IMR-90 (cell line): ENCODE data around the gene SPATA31C1. TPM values are rescaled to one million over a fixed set of nuclear protein-coding genes. Genes with fewer than 3 reads are reported as not detected.

Experiments
- ATAC-seq: fragments of 200-7000 bp; cut with Tn5 transposase; 2 replicates; pipeline ENCODE4 v1.9.1; 2020; ENCODE audit warnings: low read depth, mild to moderate bottlenecking, moderate library complexity
- BruUV-seq: library from RNA; stranded (reverse); fragments of 400-500 nt; replicated peaks from 2 replicates; lab custom pipeline; 2021; lab: Mats Ljungman, UMichigan
- CTCF ChIA-PET: fragments of 300-600 bp; formaldehyde crosslinking; extraction: SDS; loops from one replicate; lab custom pipeline; 2021; ENCODE audit warnings: antibody characterized with exemption; lab: Yijun Ruan, JAX
- POLR2A ChIA-PET: fragments of 300-600 bp; sonication (Branson Sonifier 250); formaldehyde crosslinking; loops from one replicate; lab custom pipeline; 2022; ENCODE audit warnings: antibody characterized with exemption; ENCODE audit not compliant: unreplicated experiment; lab: Charles Lee
- DNase-seq: peaks from one replicate; pipeline ENCODE4 v3.0.0; 2013
- H2AFZ ChIP-seq: replicated peaks from 2 replicates; pipeline ENCODE3; 2013; ENCODE audit warnings: low read length, mild to moderate bottlenecking; ENCODE audit not compliant: poor library complexity
- H2AK5ac ChIP-seq: 2 replicates; pipeline ENCODE4 v1.6.1; 2013; ENCODE audit warnings: low read depth, low read length, inconsistent platforms
- H2AK9ac ChIP-seq: replicated peaks from 2 replicates; pipeline ENCODE3; 2013; ENCODE audit warnings: mild to moderate bottlenecking, low read depth, low read length, moderate library complexity; ENCODE audit not compliant: poor library complexity
- H2BK120ac ChIP-seq: 2 replicates; pipeline ENCODE4 v1.6.1; 2013; ENCODE audit warnings: low read depth, low read length, inconsistent platforms
- H2BK15ac ChIP-seq: 3 replicates; pipeline ENCODE4 v1.6.1; 2013; ENCODE audit warnings: low read depth, low read length, inconsistent platforms
- H2BK20ac ChIP-seq: 2 replicates; pipeline ENCODE4 v1.6.1; 2013; ENCODE audit warnings: low read depth, mild to moderate bottlenecking, inconsistent platforms, low read length, moderate library complexity
- H2BK5ac ChIP-seq: 2 replicates; pipeline ENCODE4 v1.6.1; 2013; ENCODE audit warnings: mild to moderate bottlenecking, low read depth, low read length, inconsistent platforms; ENCODE audit not compliant: poor library complexity, severe bottlenecking
- H3K14ac ChIP-seq: replicated peaks from 2 replicates; pipeline ENCODE4 v1.6.1; 2013; ENCODE audit warnings: low read depth, low read length, inconsistent platforms
- H3K18ac ChIP-seq: 2 replicates; pipeline ENCODE4 v1.6.1; 2013; ENCODE audit warnings: low read depth, low read length, control low read depth
- H3K23ac ChIP-seq: 2 replicates; pipeline ENCODE4 v1.6.1; 2013; ENCODE audit warnings: low read depth, low read length, inconsistent platforms
- H3K27ac ChIP-seq: 2 replicates; pipeline ENCODE4 v1.5.1; 2013; ENCODE audit warnings: mild to moderate bottlenecking, control low read depth, low read length; ENCODE audit not compliant: insufficient read depth
- H3K27me3 ChIP-seq: 2 replicates; pipeline ENCODE4 v1.6.1; 2013; ENCODE audit warnings: low read length; ENCODE audit not compliant: control insufficient read depth, insufficient read depth
- H3K36me3 ChIP-seq: 2 replicates; pipeline ENCODE4 v1.6.1; 2013; ENCODE audit warnings: low read length, mixed read lengths; ENCODE audit not compliant: control insufficient read depth, insufficient read depth
- H3K4ac ChIP-seq: 2 replicates; pipeline ENCODE4 v1.6.1; 2013; ENCODE audit warnings: low read depth, low read length, inconsistent platforms
- H3K4me1 ChIP-seq: 2 replicates; pipeline ENCODE4 v1.6.1; 2013; ENCODE audit warnings: low read length, mixed read lengths; ENCODE audit not compliant: control insufficient read depth, insufficient read depth
- H3K4me2 ChIP-seq: 2 replicates; pipeline ENCODE4 v1.6.1; 2013; ENCODE audit warnings: low read depth, mild to moderate bottlenecking, control low read depth, low read length, moderate library complexity
- H3K4me3 ChIP-seq: 2 replicates; pipeline ENCODE4 v1.5.1; 2013; ENCODE audit warnings: low read depth, mild to moderate bottlenecking, control low read depth, low read length, moderate library complexity; ENCODE audit not compliant: insufficient read depth
- H3K56ac ChIP-seq: 2 replicates; pipeline ENCODE4 v1.6.1; 2013; ENCODE audit warnings: low read length, inconsistent platforms; ENCODE audit not compliant: insufficient read depth; ENCODE audit errors: extremely low read depth
- H3K79me1 ChIP-seq, 2 experiments: 2 replicates each; pipeline ENCODE4 v1.6.1; 2013; ENCODE audit warnings: low read length in 2 of 2, inconsistent platforms in 1 of 2, low read depth in 1 of 2
- H3K9ac ChIP-seq: 2 replicates; pipeline ENCODE4 v1.6.1; 2013; ENCODE audit warnings: low read depth, low read length, control low read depth
- H3K9me1 ChIP-seq: 2 replicates; pipeline ENCODE4 v1.6.1; 2013; ENCODE audit warnings: low read length, inconsistent platforms; ENCODE audit not compliant: insufficient read depth
- H3K9me3 ChIP-seq: 2 replicates; pipeline ENCODE4 v1.6.1; 2013; ENCODE audit warnings: low read length; ENCODE audit not compliant: control insufficient read depth, insufficient read depth
- H4K20me1 ChIP-seq: 2 replicates; pipeline ENCODE4 v1.6.1; 2013; ENCODE audit warnings: low read length, inconsistent platforms; ENCODE audit not compliant: insufficient read depth
- H4K5ac ChIP-seq: 2 replicates; pipeline ENCODE4 v1.6.1; 2013; ENCODE audit warnings: mild to moderate bottlenecking, low read depth, low read length, control low read depth
- H4K8ac ChIP-seq, 2 experiments: 2 replicates each; pipeline ENCODE4 v1.6.1; 2013; ENCODE audit warnings: low read depth in 2 of 2, low read length in 2 of 2, control low read depth in 1 of 2, inconsistent platforms in 1 of 2
- H4K91ac ChIP-seq: 2 replicates; pipeline ENCODE4 v1.6.1; 2013; ENCODE audit warnings: low read depth, low read length, inconsistent platforms; ENCODE audit not compliant: insufficient read depth
- CHD1 ChIP-seq: IDR thresholded peaks from 2 replicates; pipeline ENCODE4 v1.6.1; 2012; ENCODE audit warnings: low read depth, low read length, improper control_type of control experiment
- FOS ChIP-seq: fragments of 150-350 bp; IDR thresholded peaks from 2 replicates; pipeline ENCODE4 v1.6.1; 2016; ENCODE audit warnings: low read depth, low read length
- NFE2L2 ChIP-seq: fragments of 150-350 bp; IDR thresholded peaks from 2 replicates; pipeline ENCODE4 v1.6.1; 2016; ENCODE audit warnings: low read depth, mild to moderate bottlenecking, low read length
- SMC3 ChIP-seq: fragments of 150-350 bp; IDR thresholded peaks from 2 replicates; pipeline ENCODE4 v1.6.1; 2016; ENCODE audit warnings: low read depth, mild to moderate bottlenecking, antibody characterized with exemption, low read length, moderate library complexity
- WGBS, 2 experiments: methylation state at CpG; one replicate each; pipeline versions ENCODE4 v1.1.5 to v1.1.7; 2013; ENCODE audit warnings: missing lambda C conversion rate in 2 of 2; ENCODE audit not compliant: insufficient read length in 1 of 2; ENCODE audit errors: extremely low coverage in 2 of 2; 5-methylcytosine and 5-hydroxymethylcytosine counted together
- dilution Hi-C: fragments of 300-500 bp; cut with HindIII; formaldehyde crosslinking; loops from one replicate; pipeline ENCODE4 v1.14.3; 2018; ENCODE audit warnings: low sequenced_read_pairs; ENCODE audit not compliant: unreplicated experiment
- in situ Hi-C: fragments of 300-500 bp; cut with MboI; formaldehyde crosslinking; loops from 3 replicates; pipeline ENCODE4 v1.14.3; 2019; ENCODE audit warnings: low sequenced_read_pairs, inconsistent platforms, mixed read lengths
- intact Hi-C: fragments of 100-400 bp; cut with micrococcal nuclease; formaldehyde crosslinking; loops from 2 replicates; pipeline ENCODE4 v1.10.0; 2022
- polyA plus RNA-seq, 3 experiments: library from polyadenylated mRNA; depleted of rRNA; stranded (reverse); fragments of >200 nt; gene quantifications; 2 replicates each; pipeline ENCODE4 v1.2.3, GENCODE V29; 2012; ENCODE audit warnings: low replicate concordance in 1 of 3
- total RNA-seq: library from RNA; depleted of rRNA; stranded (reverse); fragments of >200 nt; gene quantifications from 2 replicates; pipeline ENCODE4 v1.2.3, GENCODE V29; 2012
- TF ChIP-seq, protein P1 (sequence below): conservative IDR thresholded peaks from 2 replicates; pipeline ENCODE4 v1.5.1; 2012; ENCODE audit warnings: mild to moderate bottlenecking, low read depth, low read length, improper control_type of control experiment

The SPATA31C1 gene
- total and polyA plus RNA-seq, 2 of the 4 experiments (the other 2 are of a cell fraction) = not detected

DNA sequence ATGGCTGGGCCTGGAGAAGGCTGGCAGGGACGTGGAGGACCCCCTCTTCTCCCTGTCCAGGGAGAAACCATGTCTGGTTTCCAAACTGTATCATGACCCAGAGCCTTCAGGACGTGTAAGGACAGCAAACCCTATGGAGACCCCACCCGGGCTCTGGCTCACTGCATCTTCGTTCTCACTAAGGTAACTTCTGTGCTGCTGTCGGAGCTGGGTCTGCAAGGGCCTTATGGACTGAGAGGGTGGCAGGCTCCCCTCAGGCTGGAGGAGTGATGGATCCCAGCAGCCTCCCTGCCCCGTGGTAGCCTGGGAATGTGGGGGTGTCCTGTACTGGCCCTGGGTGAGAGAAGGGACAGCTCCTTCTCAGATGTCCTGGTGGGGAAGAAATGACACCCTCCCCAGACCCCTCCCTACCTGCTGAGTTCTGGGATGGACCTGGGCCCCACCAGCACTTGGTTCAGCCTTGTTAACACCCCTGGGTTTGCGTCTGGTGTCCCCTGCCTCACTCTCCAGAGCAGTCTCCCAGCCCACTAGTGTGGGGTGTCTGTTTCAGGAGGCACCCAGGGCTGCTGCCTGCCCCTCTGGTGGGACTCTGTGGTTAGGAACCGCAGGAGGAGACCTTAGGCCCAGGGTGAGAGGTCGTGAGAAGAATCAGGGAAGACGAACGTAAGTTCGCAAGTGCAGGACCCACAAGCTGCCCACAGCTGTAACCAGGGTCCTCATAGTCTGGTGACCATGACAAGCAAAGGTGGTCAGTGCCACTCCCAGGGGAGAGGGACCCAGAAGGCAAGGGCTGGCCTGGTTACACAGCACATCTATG is 28.5 kb upstream of the SPATA31C1 start:
- Histone ChIP-seq H3K9me1 (no peaks in the 10 kb centered on the region), H3K9me3 (no peaks in the 10 kb centered on the region), H3K4me1 (peaks cover 2% of the 10 kb centered on the region; the same call in 1 of the 2 replicates), H3K27ac (no peak overlapping the region), H2BK120ac (no peak overlapping the region), H2BK5ac (no peak overlapping the region), H4K5ac (no peak overlapping the region), H2AFZ (no peak overlapping the region), H3K56ac (no peak overlapping the region), H4K20me1 (no peaks in the 10 kb centered on the region), H3K14ac (no peak overlapping the region), H2AK5ac (no peak overlapping the region), H3K23ac (no peak overlapping the region), H3K18ac (no peak overlapping the region), H2BK15ac (no peak overlapping the region), H3K36me3 (no peaks in the 10 kb centered on the region), H4K91ac (no peak overlapping the region), H3K27me3 (no peaks in the 10 kb centered on the region), H3K4me2 (no peak overlapping the region), H3K9ac (no peak overlapping the region), H3K4me3 (no peak overlapping the region), H2BK20ac (no peak overlapping the region), H3K4ac (no peak overlapping the region), H4K8ac (no peak overlapping the region), H2AK9ac (no peak overlapping the region), H3K79me1 (no peaks in the 10 kb centered on the region)
- in situ Hi-C loops (no loop called here), dilution Hi-C loops (no loop called here), intact Hi-C loops (no loop called here)
- DNase-seq = no peak
- POLR2A ChIA-PET = no interaction called here
- BruUV-seq = no TSS peak
- ATAC-seq = no peak
- CTCF ChIA-PET = no interaction called here
- WGBS, 2 experiments = 75% methylated on average over 5 of the region's 12 CpGs; no CpG with 5 or more reads in 1 of the 2 experiments
- TF ChIP-seq NFE2L2 (no peak), SMC3 (no peak), CHD1 (no peak), FOS (no peak)
- TF ChIP-seq, protein P1, sequence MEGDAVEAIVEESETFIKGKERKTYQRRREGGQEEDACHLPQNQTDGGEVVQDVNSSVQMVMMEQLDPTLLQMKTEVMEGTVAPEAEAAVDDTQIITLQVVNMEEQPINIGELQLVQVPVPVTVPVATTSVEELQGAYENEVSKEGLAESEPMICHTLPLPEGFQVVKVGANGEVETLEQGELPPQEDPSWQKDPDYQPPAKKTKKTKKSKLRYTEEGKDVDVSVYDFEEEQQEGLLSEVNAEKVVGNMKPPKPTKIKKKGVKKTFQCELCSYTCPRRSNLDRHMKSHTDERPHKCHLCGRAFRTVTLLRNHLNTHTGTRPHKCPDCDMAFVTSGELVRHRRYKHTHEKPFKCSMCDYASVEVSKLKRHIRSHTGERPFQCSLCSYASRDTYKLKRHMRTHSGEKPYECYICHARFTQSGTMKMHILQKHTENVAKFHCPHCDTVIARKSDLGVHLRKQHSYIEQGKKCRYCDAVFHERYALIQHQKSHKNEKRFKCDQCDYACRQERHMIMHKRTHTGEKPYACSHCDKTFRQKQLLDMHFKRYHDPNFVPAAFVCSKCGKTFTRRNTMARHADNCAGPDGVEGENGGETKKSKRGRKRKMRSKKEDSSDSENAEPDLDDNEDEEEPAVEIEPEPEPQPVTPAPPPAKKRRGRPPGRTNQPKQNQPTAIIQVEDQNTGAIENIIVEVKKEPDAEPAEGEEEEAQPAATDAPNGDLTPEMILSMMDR = no peak
